Epidermal melanocyte (primary cell): Measurements from ENCODE around the gene MRPL24.
A peak's percentile ranks its signal among the peaks of the same experiment; 100 is the strongest.

Source experiments
- DNase-seq: peaks from one replicate; pipeline ENCODE4 v3.0.0; 2011; ENCODE audit warnings: low spot score; ENCODE audit not compliant: insufficient read length

MRPL24 gene

DNA sequence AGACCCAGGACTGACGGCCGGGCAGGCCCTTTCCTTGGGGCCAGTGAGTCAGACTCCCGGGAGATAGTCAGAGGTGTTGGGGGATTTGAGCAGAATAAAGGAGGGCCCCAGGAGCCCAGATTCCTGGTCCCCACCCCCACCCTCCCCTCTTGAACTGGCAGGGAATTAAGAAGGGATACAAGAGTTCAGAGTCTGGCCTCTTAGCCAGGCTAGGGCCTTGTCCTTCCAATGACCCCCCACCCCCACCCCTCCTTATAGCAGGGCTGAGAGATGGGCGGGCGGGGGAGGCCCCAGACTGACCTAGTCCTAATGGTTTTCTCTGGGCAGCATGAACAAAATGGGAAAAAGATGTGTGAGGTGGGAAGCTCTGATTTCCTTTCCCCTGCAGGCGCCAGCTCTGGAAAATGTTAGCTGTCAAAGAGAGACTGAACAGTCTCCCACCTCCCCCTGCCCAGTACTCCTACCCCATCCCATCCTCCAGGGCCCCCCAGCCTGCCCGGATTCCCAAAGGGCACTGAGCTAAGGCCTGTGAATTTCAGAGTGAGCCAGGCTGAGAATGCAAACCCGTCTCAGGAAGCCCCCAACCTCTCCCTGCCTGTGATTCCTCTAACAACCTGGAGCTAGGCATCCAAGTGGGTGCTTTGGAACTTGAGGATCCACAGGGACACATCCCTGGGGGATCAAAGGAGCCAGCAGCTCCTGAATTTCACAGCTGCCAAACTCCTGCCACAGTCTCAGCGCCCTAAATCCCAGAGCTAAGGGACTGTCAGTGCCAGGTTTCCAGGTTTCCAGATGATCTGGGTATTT lies 29.7 kb downstream of the MRPL24 start:
- DNase-seq: no peak

DNA sequence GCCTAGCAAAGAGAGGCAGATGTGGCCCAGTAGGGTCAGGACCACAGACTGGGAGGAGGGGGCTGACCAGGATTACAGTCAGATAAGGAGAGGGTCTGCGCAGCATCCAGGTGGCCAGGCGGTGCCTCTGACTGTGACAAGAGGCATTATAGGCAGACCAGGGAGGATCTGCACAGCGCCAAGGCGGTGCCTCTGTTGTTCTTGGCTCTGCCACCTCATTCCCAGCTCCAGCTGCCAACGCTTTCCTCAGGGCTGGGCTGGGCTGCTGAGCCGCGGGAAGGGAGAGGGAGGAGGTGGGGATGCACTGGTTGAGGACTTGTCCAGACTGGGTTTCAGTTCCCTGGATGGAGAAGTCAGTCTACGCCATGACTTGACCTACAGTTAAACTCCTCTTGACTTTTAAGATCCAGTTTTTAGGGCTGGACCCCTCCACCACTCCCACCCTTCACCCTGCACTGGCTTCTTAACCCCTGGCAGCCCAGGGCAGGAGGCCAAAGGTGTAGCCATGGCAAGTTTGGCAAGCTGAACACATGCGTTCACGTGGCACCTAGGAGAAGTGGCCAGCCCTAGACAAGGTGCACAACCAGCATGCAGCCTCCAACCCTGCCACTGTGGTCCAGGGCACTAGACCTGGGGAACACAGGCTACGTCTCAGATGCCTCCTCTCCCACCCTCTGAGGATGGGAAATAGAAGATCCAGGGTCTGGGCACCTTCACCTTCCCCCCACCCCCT lies 31.0 kb downstream of the MRPL24 start:
- peak; percentile 64 for DNase-seq

DNA sequence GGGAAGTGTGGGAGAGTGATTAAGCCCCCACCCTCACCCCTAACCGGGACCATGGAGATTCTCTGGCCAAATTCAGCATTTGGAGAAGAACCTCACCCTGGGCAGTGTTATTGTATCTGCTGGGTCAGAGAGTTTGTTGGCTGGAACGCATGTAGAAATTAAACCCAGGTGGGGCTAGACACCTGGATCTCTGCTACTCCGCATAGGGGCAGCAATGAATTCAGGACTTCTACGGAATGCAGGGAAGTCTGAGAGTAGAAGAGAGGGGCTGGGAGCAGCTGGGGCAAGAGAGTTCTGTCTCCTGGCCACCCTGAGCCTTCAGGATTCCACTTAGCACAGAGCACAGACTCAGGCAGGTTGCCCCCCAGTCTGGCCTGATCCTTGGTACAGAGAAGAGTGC lies 31.9 kb downstream of the MRPL24 start:
- no peak for DNase-seq

DNA sequence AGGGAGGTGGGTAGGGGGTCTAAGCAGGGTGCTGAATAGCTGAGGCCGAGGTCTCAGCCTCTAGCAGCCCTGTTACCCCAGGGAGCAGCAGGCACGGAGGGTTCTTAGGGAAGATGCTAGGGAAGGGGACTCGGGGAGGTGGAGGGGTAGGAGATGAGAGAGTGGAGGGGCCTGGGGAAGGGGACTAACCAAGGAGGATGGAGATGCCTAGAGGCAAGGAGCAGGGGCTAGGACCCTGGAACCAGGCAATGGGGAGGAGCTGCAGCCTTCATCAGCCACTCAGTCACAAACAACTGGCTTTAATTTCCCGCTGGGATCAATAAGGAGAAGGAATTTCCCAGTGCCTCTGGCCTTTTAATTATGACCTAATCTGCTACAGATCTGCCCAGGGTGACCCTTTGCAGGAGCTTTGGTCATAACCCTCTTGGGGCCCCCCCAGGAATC lies 32.6 kb downstream of the MRPL24 start:
- no peak for DNase-seq

DNA sequence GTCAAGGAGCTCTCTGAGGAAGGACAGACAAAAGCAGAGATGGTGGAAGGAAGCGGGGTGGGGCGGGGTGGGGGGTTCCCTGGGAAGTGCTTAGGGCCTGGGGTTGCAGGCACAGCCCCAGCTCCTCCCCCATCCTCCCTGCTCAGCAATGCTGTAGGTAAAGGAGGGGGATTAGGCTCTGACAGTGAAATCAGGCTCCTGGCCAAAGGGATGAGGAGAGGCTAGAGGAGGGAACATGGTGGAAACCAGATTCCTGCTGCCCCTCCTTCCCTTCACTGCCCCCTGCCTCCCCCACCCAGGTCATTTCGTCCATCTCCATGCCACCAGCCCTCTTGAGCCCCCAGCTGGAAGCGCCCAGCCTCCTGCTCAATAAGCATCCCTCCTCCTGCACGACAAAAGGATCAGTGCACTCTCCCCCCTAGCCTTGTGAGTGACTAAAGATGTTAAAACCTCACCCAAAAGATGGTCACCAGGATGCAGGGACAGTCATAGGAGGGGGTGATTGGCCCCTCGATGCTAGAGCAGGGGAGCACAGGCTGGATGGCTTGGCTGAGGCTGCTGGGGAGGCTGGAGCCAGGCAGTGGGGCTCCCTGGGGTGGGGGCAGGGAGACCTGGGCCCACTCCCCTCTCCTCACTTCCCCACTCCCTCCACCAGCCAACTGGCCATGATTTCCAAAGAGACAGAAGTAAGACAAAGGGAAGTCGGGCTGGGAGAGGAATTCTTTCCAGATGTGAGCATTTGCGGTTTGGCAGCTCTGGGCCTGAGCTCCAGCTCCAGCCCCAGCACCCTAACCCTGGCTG lies 33.3 kb downstream of the MRPL24 start:
- no peak for DNase-seq

DNA sequence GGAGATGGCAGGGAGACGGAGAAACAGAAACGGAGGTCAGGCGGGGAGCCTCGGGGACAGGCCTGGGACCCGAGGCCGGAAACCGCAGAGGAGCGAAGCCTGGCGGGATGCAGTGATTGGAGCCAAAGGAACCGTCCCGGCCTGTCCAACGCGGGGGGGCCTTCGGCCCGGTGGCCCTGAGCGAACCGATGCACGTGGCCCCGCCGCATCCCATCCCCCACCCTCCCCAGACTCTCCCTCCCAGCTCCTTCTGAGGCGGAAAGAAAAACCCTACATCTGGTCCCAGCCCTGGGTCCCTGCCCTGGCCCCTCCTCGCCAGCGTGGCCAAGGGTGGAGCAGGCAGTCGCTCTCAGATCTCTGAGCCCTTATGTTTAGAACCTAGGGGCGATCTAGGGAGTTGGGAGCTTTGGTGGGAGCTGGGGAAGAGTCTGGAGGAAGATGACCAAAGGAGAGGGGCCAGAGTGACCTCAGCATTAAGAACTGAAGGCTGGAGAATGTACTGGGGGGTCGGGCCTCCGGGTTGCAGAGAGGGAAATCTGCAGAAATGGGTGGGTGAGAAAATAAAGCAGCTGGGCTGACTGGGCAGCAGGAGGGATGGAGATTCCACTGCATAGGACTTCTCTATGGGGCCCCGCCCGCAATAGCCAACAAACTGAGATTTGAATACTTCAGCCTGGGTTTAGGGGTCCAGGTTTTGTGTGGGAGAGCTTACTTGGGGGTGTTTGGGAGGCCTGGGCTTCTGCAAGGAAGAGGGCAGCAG lies 34.1 kb downstream of the MRPL24 start:
- DNase-seq: peak; percentile 58

DNA sequence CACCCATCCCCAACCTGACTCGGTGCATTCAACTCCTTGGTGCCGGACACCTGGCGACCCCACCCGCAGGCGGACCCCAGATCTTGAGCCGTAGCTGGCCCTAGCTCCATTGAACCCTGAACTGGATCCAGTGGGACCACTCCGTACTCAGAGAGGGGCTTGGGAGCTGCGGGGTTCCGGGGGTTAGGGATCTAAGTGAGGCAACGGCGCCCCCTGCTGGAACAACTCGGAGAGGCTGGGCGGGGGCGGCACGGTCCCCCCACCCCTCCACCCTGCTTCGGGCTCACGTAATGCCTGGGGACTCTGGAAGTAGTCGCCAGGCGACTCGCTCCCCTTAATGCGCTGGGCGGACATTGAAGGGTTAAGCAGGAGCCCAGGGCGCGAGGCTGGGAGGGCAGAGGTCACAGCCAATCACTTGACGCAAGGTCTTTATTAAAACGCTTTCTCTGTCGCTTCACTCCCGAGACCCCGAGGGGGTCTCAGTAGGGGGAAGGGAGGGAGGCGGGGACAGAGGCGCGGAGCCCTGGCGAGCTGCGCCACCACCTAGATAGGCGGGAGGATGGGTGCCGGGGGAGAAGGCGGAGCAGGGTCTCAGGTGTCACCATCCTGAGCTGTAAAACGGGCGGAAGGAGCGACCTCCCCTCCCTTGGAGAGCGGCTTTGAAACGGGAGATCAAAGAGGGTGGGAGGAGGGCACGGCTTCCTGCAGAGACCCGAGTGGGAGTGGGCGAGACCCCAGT lies 34.8 kb downstream of the MRPL24 start:
- DNase-seq: peak; percentile 42

DNA sequence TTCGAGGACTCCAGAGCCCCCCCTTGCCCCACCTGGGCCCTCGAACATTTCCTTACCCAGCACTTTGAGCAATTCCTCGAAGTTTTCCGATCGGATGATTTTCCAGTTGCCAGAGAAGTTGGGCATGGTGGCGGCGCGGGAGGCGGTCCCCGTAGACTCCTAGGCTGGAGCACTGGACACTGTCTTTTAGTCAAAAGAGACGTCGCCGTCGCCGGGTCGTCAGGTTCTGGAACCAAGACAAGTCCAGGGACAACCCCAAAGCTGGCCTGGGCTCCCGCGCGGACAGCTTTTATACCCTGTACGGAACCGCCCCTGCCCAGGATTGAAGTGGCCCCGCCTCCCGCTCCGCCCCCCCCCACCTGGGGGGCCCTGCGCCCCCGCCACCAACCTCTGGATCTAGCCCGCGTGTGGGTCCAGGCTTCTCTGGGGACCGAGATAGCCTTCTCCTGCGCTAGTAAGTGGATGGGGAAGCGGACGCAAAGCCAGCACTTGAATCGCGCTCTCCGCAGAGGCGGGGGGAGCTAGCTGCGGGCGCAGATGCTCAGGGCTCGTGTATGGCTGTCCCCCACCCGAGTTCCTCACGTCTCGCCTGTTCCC lies 35.5 kb downstream of the MRPL24 start, which contains the start of gene CRABP2:
CRABP2 (minus strand) TSS at position 263 of the 597 bp plus-strand sequence; CDS start at position 126, 137 bp downstream.
- no peak for DNase-seq

DNA sequence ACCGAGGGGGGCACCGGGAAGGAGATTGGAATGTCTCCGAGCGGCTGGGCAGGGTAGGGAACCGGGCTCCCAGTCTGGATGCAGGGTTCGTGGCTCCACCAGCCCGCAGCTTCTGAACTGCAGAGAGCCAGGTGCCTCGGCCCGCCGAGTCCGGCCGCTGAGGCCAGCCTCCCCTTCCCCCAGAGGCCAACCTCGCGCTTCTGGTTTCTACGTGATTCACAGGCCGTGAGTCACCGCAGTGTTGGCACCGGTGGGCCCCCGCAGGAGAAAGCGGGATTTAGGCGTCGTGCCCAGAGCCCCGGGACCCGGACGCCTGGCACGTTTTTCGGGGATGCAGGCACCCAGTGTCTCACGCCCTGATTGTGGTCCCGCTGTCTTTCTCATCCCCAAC lies 36.0 kb downstream of the MRPL24 start:
- no peak for DNase-seq

DNA sequence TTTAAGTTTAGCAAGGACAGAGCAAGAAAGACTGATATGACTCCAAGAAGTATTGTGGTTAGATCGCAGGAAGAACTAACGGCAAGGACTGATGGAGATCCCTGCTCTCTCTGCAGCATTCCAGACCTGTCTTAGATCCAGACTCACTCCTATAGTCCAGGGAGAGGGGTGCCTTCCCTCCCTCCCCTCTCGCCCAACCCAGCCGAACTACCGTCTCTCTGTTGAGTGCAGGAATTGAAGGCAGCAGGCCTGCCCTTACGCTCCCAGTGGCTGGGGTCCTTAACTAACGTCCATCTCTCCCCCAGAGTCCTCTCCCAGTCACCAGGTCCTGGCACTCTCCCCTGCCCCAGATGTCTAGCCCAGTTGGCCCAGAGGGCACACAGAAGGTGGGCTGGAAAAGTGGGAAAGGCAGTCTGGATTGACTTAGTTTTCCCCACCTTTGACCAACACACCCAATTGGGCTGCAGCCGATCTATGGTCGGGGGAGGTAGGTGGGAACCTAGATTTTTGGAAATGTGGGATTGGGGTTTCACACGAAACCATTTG lies 36.6 kb downstream of the MRPL24 start:
- DNase-seq: no peak

DNA sequence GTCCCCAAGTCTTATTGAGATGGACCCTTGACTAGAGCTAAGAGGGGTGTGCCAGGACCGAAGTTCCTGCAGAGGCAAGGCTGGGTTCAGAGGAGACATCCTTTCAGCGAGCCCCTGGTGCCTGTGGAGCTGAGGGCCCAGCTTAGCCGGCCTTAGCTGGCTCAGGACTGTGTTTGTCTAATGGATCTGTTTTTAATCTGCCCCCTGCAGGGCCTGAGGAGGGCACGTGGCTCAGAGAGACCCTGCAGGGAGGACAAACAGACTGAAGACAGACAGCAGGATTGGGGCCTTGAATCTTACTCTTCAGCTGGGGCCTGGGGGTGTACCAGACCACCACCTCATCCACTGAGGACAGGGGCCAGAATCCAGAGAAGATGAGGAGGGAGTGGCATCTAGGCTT lies 37.1 kb downstream of the MRPL24 start:
- no peak for DNase-seq

DNA sequence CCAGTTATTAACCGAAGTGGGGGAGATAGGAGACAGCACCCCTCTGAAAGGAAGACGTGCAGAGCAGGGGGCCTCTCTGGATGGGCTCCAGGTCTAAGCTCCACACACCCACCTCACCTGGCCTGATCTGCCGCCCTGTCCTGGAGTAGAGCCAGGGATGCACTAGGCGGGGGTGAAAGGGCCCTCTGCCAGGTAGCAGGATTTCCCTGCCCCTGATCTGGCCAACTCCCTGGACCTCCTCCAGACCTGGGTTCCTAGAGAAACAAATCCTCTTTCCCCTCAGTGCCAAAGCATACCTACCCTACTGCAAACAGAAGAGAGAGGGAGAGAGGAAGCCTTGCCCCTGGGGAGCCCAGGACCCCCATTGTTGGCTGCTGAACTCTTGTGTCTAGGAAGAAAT lies 37.6 kb downstream of the MRPL24 start:
- DNase-seq: no peak

DNA sequence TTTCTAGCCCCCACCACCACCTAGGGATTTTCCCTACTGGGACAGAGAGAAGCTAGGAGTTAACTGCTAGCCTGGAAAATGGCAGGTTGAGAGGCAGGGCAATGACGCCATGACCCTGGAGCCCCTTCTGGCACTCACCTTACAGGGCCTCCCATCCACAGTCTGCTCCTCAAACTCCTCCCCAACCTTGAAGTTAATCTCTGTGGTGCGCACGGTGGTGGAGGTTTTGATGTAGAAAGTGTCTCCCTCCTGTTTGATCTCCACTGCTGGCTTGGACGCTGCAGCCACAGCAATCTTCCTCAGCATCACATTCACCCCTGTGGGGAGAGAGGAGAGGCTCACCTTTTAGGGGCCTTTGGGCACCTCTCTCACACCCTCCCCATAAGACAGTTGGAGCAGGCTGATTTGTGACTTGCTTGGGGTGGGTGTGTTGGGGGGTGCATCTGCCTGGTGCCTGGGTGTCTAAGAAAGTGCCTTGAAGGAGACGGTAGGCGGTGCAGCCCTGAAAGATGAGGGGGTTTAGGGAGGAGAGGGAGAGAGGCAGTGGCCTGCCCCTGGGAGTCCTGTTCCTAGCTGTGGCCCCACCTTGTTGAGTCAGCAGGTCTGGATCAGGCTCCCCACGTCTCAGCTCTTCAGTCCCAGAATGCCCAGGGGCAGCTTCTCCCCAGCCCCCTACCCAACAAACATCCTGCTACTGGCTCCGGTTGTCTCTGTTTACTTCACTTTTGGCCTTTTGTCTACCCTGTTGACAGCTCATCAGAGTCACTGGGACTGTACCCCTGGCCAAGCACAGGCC lies 40.0 kb downstream of the MRPL24 start:
- DNase-seq: no peak

DNA sequence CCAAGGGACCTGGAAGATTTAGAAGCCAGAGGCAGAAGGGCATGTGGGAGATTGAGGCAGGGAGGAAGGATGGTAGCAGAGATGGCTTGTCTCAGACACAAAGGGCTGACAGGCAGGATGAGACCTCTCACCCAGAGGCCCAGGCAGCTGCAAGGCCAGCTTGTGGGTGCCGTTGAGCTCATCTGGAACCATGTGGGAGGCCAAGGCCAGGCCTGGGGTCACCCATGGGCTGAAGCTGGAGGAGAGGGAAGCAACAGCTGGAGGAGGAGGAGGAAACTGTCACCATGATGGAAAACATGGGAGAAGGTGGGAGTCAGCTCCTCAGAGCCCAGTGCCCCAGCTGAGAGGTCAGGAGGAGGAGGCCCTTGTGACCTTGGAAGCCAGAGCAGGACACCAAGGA lies 41.9 kb downstream of the MRPL24 start:
- DNase-seq: no peak

DNA sequence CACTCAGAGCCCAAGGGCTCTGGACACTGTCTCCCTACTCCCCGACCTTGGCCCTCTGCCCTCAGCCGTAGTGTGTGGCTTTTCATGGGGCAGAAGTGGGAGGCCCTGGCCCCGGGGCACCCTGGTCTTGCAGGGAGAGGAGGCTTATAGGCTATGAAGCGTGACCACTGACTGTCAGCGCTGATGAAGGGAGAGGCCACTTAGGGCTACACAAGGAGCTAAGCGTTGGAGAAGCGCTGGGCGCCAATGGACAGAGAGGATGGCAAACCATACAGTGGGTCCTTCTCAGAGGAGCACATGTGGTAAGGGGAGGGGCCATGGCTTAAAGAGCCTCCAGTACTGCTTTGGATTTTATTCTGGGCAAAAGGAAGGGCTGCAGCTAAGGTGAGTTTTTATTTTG lies 43.4 kb downstream of the MRPL24 start:
- peak; percentile 17 for DNase-seq

DNA sequence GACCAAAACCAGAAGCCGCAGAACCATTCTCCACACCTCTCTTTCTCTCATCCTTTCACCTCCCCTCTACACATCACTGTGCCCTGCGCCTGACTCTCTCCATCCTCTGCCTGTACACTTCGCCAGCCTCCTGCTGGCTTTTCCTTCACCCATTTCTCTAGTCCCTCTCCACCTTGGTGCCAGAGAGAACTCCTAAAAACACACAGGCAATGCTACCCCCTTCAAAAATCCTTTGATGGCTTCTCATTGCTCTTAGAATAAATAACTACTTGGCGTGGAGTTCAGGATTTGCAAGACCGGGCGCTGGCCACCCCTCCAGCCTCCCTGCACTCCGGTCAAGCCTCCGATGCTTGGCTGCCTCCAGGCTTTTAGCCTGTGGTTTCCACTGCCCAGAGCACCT lies 44.1 kb downstream of the MRPL24 start:
- no peak for DNase-seq

DNA sequence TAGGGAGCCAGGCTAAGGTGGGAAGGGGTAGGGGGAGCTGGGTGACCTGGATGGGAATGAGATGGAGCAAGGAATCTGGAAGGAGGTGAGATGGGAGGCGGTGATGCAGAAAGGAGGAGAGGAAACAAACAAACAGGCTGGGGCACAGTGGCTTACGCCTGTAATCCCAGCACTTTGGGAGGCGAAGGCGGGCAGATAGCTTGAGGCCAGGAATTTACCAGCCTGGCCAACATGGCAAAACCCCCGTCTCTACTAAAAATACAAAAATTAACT lies 46.3 kb downstream of the MRPL24 start:
- no peak for DNase-seq

DNA sequence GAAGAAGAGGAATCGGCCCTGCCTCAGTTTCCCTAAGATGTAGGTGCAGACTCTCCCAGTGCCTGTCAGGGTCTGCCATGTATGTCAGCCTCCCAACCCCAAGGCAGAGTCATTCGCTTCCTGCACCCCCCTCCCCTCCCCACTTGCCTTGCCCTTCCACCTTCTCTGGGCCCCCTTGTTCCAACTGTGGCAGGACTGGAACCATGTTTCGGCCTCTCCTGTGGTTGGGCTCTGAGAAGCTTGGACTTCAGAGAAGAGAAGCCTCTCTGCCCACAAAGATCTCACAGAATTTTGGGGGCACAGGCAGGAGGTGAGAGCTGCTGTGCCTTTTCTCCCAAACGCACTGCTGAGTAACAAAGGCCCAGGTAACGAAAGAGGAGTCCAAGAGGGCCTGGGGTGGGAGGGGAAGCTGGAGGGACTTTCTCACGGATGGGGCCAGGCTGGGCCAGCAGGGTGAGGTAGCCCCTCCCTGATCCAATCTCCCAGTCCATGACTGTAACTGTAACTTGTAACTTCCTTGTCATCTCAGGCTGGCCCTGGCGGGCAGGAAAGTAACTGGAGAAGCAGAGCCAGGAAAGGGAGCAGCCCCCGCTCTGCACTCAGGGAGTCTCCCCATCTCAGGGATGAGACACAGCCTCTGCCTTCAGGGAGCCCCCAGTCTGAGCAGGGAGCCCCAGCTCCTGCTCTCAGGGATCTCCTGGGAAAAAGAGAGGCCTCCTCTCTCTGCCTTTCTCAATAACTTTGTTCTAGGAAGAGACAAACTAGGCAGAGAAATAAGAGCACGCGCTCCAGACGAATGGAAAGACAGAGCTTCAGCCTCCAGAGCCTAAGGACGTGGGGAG lies 46.8 kb downstream of the MRPL24 start:
- no peak for DNase-seq
